SK-N-MC (cell line): ENCODE results near the gene DDX47.
"Not testable (repeated sequence)": the region's sequence is repeated elsewhere in the genome, so short reads cannot be mapped to it uniquely, and the experiment has no call there.

Experiments
- EZH2 ChIP-seq: fragments of 200-600 bp; sonication (generic); IDR thresholded peaks from one replicate; pipeline ENCODE4 v1.6.1; 2017; ENCODE audit warnings: antibody characterized with exemption
- POLR2AphosphoS5 ChIP-seq: IDR thresholded peaks from 2 replicates; pipeline ENCODE4 v1.6.1; 2012; ENCODE audit warnings: mild to moderate bottlenecking, low read depth, low read length, borderline replicate concordance

- TF ChIP-seq POLR2AphosphoS5, EZH2: not testable (repeated sequence)
These were observed 7.2 kb downstream of the DDX47 start for GRCh38 chr12:12820376-12820775.
